ENCODE results near the gene AKIP1. TPM values are rescaled to one million over a fixed set of nuclear protein-coding genes. Genes with fewer than 3 reads are reported as not detected.
A peak's percentile ranks its signal among the peaks of the same experiment; 100 is the strongest.

AKIP1 gene
- total RNA-seq, 1 donor = 7.1 TPM

DNA sequence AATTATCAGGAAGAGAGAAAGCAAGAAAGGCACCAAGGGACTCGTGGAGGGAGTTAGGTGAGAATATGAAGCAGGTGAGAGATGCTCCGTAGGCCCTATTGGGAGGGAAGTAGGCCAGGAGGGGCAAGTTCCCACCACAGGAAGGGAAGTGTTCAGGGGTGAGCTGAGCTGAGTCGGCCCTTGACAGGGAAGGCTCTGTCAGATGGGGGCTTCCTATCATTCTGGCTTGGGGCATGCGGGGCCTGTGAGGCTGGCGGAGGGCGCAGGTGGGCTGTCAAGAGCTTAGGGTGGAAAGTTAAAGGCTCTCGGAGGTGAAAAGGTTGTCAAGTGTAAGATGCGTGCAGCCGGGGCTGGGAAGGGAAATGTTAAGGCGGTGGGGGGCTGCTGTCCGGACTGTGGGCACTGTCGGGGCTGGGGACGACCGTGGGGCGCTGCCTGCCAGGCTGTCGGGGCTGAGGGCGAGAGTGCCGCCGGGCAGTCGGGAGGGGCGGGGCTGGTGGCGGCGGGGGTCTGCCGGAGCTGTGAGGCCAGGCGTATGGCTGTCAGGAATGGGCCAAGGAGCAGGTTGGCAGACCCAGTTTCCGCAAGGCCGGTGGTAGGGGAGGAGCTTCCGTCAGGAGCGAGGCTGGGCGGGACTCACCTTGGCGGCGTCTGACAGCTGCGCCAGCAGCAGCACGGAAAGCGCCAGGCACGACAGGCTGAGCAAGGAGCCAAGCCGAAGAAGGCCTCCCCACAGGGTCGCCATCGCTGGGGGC, 52.8 kb downstream of the AKIP1 start:
- H3K4me3 ChIP-seq (ENCODE audit: low read length) = peak overlapping the region; percentile 88
- no peaks in the 10 kb centered on the region for H3K27me3 ChIP-seq (ENCODE audit: insufficient read depth, low read length)
- H3K4me1 ChIP-seq (ENCODE audit: insufficient read depth, low read length) = peaks cover 33% of the 10 kb centered on the region
- H3K9me3 ChIP-seq (ENCODE audit: low read depth, low read length) = no peaks in the 10 kb centered on the region

DNA sequence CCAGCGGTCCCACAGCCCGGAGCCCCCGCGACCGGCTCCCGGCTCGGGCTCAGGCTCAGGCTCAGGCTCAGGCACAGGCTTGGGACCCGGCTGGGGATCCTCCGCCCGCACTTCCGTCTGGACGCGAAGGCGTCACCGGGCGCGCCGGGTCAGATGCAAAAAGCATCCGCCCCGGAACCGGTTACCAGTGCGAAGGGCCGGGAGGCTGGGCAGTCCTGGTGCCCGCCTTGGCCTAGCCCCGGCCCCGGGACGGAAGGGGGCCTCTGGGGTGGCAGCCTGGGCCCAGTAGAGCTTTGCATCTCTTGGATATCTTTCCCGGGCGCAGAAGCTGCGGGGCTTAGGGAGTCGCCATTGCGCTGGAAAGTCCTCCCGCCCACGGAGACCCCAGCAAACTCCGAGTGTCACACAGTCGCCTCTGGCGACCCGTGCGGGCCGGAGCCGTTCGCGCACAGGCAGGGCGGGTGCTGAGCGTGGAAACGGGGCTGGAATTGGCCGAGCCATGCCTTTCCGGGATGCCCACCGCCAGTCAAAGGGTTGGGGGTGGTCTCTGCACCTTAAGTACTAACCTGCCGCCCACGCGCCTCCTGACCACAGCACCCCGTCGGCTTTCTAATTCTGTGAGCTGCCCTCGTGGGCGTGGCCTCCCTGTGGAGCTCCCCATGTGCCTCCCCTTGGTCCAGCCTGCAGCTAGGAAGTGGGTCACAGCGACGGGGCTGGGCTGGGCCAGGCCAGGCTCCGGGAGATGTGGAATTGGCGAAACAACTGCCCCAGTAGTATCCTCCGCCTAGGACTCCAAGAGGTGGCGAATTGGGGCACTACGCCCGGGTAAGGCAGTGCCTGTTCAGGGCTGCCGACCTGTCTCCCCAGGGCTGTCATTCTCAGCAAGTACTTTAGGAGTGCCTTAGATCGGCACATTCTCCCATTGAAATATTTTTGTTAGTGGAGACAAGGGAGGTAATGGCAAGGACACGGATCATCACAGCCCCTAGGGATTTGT, 53.6 kb downstream of the AKIP1 start, which contains the start of gene TMEM9B:
Gene TMEM9B, minus strand, starts transcription at position 119 of the 997 bp plus-strand sequence. CDS start 129 bp downstream, outside the sequence.
- H3K27me3 ChIP-seq (ENCODE audit: insufficient read depth, low read length) = no peaks in the 10 kb centered on the region
- H3K9me3 ChIP-seq (ENCODE audit: low read depth, low read length) = no peaks in the 10 kb centered on the region
- peak within 1 kb of the TSS; percentile 88 for H3K4me3 ChIP-seq (ENCODE audit: low read length)
- H3K4me1 ChIP-seq (ENCODE audit: insufficient read depth, low read length) = peaks cover 27% of the 10 kb centered on the region

DNA sequence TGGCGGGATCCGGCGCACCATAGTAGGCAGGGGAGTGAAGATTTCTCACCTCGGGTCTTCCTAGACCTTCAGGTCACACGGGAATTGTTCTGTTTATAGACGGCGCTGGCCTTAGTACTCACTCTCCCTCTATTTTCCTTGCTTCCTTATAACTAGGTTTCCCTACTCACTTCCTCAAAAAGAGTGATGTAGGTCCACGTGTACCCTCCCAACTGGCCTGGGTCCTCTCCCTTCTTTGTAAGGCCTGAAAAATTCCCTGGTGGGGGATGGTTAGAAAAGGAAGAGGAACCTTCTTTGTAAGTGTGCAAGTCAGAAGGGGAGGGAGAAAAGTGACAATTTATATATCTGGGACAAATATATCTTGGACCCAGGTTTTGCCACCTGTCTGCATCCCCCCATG, 56.2 kb downstream of the AKIP1 start:
- no peaks in the 10 kb centered on the region for H3K27me3 ChIP-seq (ENCODE audit: insufficient read depth, low read length)
- peaks cover 24% of the 10 kb centered on the region for H3K4me1 ChIP-seq (ENCODE audit: insufficient read depth, low read length)
- H3K4me3 ChIP-seq (ENCODE audit: low read length) = no peak overlapping the region
- H3K9me3 ChIP-seq (ENCODE audit: low read depth, low read length) = no peaks in the 10 kb centered on the region

Other genes starting within 250 kb of the AKIP1 start
- 5.6 TPM for gene TRIM66, start 228.5 kb upstream of the AKIP1 start, total RNA-seq
- 1,583 TPM for gene RPL27A, start 228.4 kb upstream of the AKIP1 start, total RNA-seq
- gene C11orf16, start 21.8 kb downstream of the AKIP1 start, total RNA-seq = not detected
- gene ASCL3, start 31.8 kb downstream of the AKIP1 start, total RNA-seq = not detected
- gene TMEM9B, start 53.3 kb downstream of the AKIP1 start, total RNA-seq = 40.9 TPM
- gene NRIP3, start 92.8 kb downstream of the AKIP1 start, total RNA-seq = 11.5 TPM
- not detected for gene SCUBE2, start 180.4 kb downstream of the AKIP1 start, total RNA-seq

Measured in mononuclear cell (primary cell).